GM13977 (cell line): ENCODE measurements around the gene XCR1.
"Not testable (repeated sequence)": the region's sequence is repeated elsewhere in the genome, so short reads cannot be mapped to it uniquely, and the experiment has no call there.

ENCODE experiments used
- DNase-seq: peaks from one replicate; pipeline ENCODE4 v3.0.0; 2012; ENCODE audit warnings: low spot score
- in situ Hi-C: fragments of 300-500 bp; cut with MboI; formaldehyde crosslinking; loops from one replicate; pipeline ENCODE4 v1.12.0; 2022; ENCODE audit warnings: low sequenced_read_pairs, low pct_unique_long_range_greater_than_20kb, mixed read lengths, inconsistent platforms; ENCODE audit not compliant: unreplicated experiment
- TF ChIP-seq, protein P1 (sequence below): IDR thresholded peaks from 2 replicates; pipeline ENCODE4 v1.5.1; 2012; ENCODE audit warnings: mild to moderate bottlenecking, control low read depth; ENCODE audit not compliant: insufficient read depth; ENCODE audit errors: extremely low read depth, missing control alignments

The XCR1 gene

DNA sequence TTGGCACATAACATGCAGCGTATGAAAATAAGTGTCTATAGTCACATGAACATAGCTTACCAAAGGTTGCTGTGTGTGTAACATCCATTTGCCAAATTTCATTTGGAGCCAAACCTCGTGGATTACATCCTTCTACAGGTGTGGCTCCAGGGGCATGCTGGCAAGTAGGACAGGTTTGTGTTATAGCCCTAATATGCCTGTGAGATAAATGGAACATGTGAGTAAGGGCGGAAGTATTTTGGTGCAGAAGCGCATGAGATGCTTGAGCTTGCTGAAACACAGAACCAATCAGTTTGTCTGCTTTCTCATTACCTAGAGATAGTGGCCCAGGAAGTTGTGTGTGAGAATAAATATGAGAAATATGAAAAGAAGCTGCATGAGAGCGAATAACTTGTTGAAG lies 21.8 kb upstream of the XCR1 start:
- TF ChIP-seq, protein P1, sequence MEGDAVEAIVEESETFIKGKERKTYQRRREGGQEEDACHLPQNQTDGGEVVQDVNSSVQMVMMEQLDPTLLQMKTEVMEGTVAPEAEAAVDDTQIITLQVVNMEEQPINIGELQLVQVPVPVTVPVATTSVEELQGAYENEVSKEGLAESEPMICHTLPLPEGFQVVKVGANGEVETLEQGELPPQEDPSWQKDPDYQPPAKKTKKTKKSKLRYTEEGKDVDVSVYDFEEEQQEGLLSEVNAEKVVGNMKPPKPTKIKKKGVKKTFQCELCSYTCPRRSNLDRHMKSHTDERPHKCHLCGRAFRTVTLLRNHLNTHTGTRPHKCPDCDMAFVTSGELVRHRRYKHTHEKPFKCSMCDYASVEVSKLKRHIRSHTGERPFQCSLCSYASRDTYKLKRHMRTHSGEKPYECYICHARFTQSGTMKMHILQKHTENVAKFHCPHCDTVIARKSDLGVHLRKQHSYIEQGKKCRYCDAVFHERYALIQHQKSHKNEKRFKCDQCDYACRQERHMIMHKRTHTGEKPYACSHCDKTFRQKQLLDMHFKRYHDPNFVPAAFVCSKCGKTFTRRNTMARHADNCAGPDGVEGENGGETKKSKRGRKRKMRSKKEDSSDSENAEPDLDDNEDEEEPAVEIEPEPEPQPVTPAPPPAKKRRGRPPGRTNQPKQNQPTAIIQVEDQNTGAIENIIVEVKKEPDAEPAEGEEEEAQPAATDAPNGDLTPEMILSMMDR, result no peak
- DNase-seq, result no peak
- in situ Hi-C loops, result no loop called here

- DNase-seq, result not testable (repeated sequence)
Measured at GRCh38 chr3:46046231-46046630, 18.9 kb upstream of the XCR1 start.

DNA sequence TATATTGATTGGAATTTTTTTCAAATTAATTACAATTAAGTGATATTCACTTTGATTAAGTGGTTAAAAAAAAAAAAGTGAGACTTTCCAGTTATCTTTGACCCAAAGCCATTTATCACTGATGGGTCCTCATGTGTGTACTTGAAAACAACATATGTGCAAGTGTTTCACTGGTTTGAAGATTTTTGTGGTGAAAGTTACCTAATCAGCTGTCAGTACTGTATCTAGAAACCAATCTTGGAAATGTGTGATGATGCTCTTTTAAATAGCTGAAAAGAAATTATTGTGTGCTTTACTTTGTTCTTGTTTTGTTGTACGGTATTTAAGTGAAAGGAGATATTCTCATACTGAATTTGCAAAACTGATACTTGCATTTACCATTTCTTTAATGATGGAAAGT lies 11.6 kb upstream of the XCR1 start:
- TF ChIP-seq, protein P1, result no peak
- in situ Hi-C loops, result no loop called here

More at GRCh38 chr3:46046231-46046630, 18.9 kb upstream of the XCR1 start:
- in situ Hi-C loops, result not testable (repeated sequence)

GRCh38 chr3:46038071-46038470 lies 10.8 kb upstream of the XCR1 start:
- in situ Hi-C loops, result not testable (repeated sequence)

More for the DNA sequence above, 11.6 kb upstream of the XCR1 start:
- DNase-seq, result no peak

DNA sequence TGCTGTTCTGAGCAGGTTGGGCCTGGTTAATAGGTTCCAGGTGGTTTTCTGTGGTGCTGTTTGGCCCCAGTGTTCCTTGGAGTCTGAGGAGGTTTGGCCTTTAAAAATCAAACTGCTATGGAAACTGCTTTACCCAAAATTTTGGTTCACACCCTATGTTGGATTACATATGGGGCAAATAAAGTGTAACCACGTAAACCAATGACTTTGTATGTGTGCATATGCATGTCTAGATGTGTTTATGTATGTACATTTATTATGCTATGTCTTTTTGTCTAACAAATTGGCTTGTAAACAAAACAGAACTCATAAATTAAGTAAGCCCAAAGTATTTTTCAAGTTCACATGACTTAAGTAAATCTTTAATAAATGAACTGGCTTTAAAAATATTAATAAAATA lies 8.9 kb upstream of the XCR1 start:
- TF ChIP-seq, protein P1, result no peak
- in situ Hi-C loops, result no loop called here
- no peak for DNase-seq

More at GRCh38 chr3:46038071-46038470, 10.8 kb upstream of the XCR1 start:
- not testable (repeated sequence) for DNase-seq

DNA sequence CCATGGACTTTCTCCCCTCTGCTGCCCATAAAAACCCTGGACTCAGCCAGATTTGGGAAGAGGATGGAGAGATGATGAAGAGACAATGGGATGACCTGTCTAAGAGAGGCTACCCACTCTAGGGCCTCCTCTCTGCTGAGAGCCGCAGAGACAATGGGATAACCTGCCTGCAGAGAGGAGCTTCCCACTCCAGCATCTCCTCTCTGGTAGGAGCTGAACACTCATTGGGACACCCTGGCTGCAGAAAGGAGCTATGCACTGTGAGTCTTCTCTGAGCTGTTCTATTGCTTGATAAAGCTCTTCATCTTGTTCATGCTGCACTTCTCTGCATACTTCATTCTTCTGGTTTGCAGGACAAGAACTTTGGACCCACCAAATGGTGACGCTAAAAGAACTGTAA lies 4.5 kb upstream of the XCR1 start:
- in situ Hi-C loops, result no loop called here
- TF ChIP-seq, protein P1, result no peak
- no peak for DNase-seq

DNA sequence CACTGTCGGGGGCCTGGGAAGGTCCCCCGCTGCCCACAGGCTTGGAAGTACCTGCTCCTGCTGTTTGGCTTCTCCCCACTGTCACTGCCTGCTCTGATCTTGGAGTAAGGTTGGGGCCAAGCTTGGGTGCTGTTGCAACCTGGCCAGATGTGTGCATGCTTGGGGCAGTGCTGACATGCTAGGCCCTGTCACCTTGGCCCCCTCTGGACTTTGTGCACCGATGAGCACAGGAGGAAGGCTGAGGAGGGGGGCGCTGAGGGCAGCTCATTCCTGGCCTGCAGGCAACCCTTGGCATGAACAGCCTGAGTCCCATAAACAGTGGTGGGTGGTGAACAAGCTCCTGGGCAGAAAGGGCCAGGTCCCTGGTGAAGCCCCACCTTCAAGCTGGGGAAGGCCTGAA lies 4.0 kb upstream of the XCR1 start:
- no peak for DNase-seq
- TF ChIP-seq, protein P1, result no peak
- in situ Hi-C loops, result no loop called here

DNA sequence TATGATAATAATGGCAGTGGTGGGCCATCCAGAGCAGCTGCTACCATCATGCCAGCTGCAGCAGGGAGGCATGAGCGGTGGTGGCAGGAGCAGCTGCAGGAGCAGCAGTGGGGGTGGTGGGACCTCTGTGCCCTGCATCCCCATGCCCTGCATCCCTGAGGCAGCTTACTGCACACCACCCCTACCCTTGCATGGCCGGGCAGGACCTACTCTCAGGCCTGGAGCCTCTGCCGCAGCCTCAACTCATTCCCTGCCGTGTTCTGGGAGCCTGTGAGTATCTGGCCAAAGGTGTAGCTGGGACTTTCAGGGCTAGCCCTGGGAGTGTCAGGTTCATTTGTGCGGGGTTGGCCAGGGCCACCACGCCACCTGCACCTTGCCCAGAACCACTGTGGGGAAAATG lies 3.3 kb upstream of the XCR1 start:
- no peak for DNase-seq
- TF ChIP-seq, protein P1, result no peak
- in situ Hi-C loops, result no loop called here
